Ovary (tissue), 9 donors: Measurements from ENCODE around the gene LSM14B. TPM values are rescaled to one million over a fixed set of nuclear protein-coding genes. Genes with fewer than 3 reads are reported as not detected.

Experiments used
- DNase-seq, 5 donors: peaks; one replicate each; pipeline ENCODE4 v3.0.0-alpha.2; 2019 to 2020
- H3K27ac ChIP-seq, 2 donors: fragments of 200-600 bp; one replicate each; pipeline versions ENCODE4 v1.5.1 to v1.8.0; 2019 to 2022
- H3K27me3 ChIP-seq: fragments of 200-600 bp; one replicate; pipeline ENCODE4 v1.8.0; 2022
- H3K36me3 ChIP-seq: fragments of 200-600 bp; sonication (generic); one replicate; pipeline ENCODE4 v1.5.1; 2019
- H3K4me1 ChIP-seq: one replicate; pipeline ENCODE4 v1.8.1; 2013; ENCODE audit warnings: mild to moderate bottlenecking, moderate library complexity; ENCODE audit not compliant: insufficient read depth
- H3K4me3 ChIP-seq: fragments of 200-600 bp; sonication (generic); one replicate; pipeline ENCODE4 v1.5.1; 2017
- H3K9me3 ChIP-seq, 2 donors: fragments of 200-600 bp in 1 of 2; sonication (generic) in 1 of 2; one replicate each; pipeline versions ENCODE4 v1.5.1 to v1.8.1; 2013 to 2019; ENCODE audit warnings: mild to moderate bottlenecking in 1 of 2, moderate library complexity in 1 of 2
- EP300 ChIP-seq: sonication (generic); formaldehyde crosslinking; IDR thresholded peaks from one replicate; pipeline ENCODE4 v1.6.1; 2017; ENCODE audit warnings: antibody characterized with exemption
- POLR2A ChIP-seq: fragments of 450-650 bp; IDR thresholded peaks from one replicate; pipeline ENCODE4 v1.6.1; 2017; ENCODE audit warnings: antibody characterized with exemption, mild to moderate bottlenecking, moderate library complexity
- WGBS, 3 donors: extraction: QIAGEN DNeasy Blood & Tissue Kit in 1 of 3; methylation state at CpG; one replicate each; pipeline versions ENCODE4 v1.1.5 to v1.1.7; 2013 to 2017; 5-methylcytosine and 5-hydroxymethylcytosine counted together
- intact Hi-C, 4 donors: fragments of 100-400 bp; cut with DNase I; formaldehyde crosslinking; loops; one replicate each; pipeline versions ENCODE4 v1.11.0 to v1.15.1; 2022 to 2023
- polyA plus RNA-seq, 2 donors: library from polyadenylated mRNA; stranded (reverse); fragments of 200-250 nt in 1 of 2; fragments of 350-450 nt in 1 of 2; fragmentation: Illumina TruSeq in 1 of 2; extraction: RNeasy Lipid Tissue Mini Kit (QIAGEN cat#74804) in 1 of 2; gene quantifications; one replicate each; pipeline ENCODE4 v1.2.3, GENCODE V29; 2013 to 2014
- total RNA-seq, 7 donors: library from RNA; depleted of rRNA in 2 of 7; stranded (reverse); fragments of >200 nt in 2 of 7; fragmentation: NEBNext Ultra II Directional in 3 of 7; extraction: Animal tissue kit (Norgen Biotek cat#: 25700) in 3 of 7; gene quantifications; one replicate each; pipeline versions ENCODE4 v1.1.0 to v1.2.4, GENCODE V29; 2016 to 2023
- TF ChIP-seq, protein P1 (sequence below), 3 donors: fragments of 450-650 bp in 2 of 3; fragments of 200-600 bp in 1 of 3; IDR thresholded peaks; one replicate each; pipeline versions ENCODE4 v1.5.1 to v1.8.0; 2016 to 2022; ENCODE audit warnings: antibody characterized with exemption in 3 of 3, mild to moderate bottlenecking in 1 of 3
- donor health status: DM: no; HTN: no; CAD: no; lungs with moderate emphysema.
- donor health status: DM: no; HTN: no; CAD: no.
- donor health status: Bipolar disorder and iron deficiency.
- donor health status: DM: yes; HTN: yes; CAD: no.
- donor health status: DM: no; HTN: no; CAD: no.
- donor health status: DM: yes; HTN: yes; CAD: no.

The LSM14B gene
- total and polyA plus RNA-seq, 9 donors: 21.5 to 62.2 (median 55.5) TPM

DNA sequence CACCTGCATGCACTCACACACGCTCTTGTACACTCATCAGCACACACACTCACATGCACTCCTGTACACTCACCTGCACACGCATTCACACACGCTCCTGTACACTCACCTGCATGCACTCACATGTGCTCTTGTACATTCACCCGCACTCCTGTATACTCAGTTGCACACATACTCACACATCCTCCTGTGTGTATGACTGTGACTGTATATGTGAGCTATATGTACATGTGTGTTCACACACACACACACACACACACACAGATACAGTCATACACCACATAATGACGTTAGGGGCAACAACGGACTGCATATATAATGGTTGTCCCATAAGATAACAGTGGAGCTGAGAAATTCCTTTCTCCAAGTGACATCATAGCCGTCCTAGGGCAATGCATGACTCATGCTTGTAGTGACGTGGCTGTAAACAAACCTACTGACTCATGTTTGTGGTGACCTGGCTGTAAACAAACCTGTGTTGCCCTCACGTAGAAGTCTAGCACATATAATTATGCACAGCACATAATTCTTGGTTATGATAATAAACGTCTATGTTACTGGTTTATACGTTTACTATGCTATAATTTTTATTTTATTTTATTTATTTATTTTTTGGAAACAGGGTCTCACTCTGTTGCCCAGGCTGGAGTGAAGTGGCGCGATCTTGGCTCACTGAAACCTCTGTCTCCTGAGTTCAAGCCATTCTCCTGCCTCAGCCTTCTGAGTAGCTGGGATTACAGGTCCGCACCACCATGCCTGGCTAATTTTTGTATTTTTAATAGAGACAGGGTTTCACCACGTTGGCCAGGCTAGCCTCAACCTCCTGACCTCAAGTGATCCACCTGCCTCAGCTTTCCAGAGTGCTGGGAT lies 33.8 kb upstream of the LSM14B start:
- TF ChIP-seq POLR2A: no peak
- TF ChIP-seq, protein P1, sequence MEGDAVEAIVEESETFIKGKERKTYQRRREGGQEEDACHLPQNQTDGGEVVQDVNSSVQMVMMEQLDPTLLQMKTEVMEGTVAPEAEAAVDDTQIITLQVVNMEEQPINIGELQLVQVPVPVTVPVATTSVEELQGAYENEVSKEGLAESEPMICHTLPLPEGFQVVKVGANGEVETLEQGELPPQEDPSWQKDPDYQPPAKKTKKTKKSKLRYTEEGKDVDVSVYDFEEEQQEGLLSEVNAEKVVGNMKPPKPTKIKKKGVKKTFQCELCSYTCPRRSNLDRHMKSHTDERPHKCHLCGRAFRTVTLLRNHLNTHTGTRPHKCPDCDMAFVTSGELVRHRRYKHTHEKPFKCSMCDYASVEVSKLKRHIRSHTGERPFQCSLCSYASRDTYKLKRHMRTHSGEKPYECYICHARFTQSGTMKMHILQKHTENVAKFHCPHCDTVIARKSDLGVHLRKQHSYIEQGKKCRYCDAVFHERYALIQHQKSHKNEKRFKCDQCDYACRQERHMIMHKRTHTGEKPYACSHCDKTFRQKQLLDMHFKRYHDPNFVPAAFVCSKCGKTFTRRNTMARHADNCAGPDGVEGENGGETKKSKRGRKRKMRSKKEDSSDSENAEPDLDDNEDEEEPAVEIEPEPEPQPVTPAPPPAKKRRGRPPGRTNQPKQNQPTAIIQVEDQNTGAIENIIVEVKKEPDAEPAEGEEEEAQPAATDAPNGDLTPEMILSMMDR (IDR thresholded peaks at IDR 0.05): no peak
- TF ChIP-seq EP300: no peak
- 53 to 57% (median 55%) methylated on average over 15 of the region's 15 CpGs for WGBS, 3 donors
- Histone ChIP-seq H3K4me1 (no peaks in the 10 kb centered on the region), H3K27ac (no peak overlapping the region), H3K9me3 (peaks cover 0 to 3% of the 10 kb centered on the region in 2 donors), H3K4me3 (no peak overlapping the region), H3K27me3 (no peaks in the 10 kb centered on the region), H3K36me3 (no peaks in the 10 kb centered on the region)
- intact Hi-C loops: no loop called here
- no peak for DNase-seq

DNA sequence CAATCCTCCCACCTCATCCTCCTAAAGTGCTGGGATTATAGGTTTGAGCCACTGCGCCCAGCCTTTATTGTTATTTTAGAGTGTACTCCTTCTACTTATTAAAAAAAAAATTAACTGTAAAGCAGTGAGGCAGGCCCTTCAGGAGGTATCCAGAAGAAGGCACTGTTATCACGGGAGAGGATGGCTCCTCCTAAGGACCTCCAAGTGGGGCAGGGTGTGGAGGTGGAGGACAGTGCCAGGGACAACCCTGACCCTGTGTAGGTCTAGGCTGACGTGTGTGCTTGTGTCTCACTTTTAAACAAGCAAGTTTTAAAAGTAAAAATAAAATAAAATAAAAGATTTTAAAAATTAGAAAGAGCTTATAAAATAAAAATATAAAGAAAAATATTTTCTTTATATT lies 32.9 kb upstream of the LSM14B start:
- peaks cover 0 to 3% of the 10 kb centered on the region in 2 donors for H3K9me3 ChIP-seq
- no peaks in the 10 kb centered on the region for H3K4me1 ChIP-seq
- no peaks in the 10 kb centered on the region for H3K27me3 ChIP-seq
- intact Hi-C loops: no loop called here
- no peak for DNase-seq
- TF ChIP-seq, protein P1 (IDR thresholded peaks at IDR 0.05): no peak
- TF ChIP-seq EP300 (no peak), POLR2A (no peak)
- 26 to 31% (median 28%) methylated on average over 3 of the region's 3 CpGs for WGBS, 3 donors
- no peak overlapping the region for H3K27ac ChIP-seq
- H3K4me3 ChIP-seq: no peak overlapping the region
- no peaks in the 10 kb centered on the region for H3K36me3 ChIP-seq

DNA sequence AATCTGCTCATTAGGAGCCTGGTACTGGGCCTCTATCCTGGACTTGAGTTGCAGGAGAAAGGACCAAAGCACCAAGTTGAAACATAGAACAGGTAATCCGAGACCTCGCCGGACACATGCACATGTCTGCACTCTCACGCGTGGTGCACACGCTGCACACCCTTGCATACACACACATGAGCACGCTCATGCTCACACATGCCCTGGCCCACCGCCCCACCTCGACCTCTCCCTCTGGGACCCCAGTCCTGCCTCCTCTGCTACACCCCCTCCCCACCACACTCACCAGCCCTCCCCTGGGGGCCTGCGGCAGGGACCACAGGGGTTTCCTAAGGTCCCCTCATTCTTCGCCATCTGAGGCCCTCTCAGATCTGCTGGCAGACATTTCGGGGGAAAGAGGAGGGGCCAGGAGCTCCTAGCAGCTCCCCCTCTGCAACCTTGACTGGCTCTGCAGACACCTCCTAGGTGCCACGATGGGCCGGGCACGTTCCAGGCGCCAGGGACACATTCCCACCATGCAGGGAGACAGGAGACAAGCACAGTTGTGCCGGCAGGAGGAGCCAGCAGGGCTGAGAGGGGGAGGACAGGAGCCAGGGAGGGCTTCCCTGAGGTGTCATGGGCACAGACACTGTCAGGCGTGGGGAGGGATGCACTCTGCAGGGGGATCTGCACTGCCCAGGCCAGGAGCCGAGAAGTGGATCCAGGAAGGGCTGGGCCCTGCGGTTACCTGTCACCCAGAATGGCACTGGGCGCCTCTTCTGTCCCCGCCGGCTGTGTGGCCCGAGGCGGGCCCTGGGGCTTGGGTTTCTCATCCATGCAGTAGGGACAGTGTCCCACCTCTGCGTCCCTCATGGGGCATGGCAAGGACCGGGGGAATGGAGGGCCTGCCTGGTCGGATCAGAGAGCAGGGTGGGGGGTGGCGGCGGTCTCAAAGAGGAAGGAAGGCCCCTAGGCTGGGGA lies 25.6 kb upstream of the LSM14B start:
- intact Hi-C loops: no loop called here
- Histone ChIP-seq H3K4me3 (no peak overlapping the region), H3K4me1 (no peaks in the 10 kb centered on the region), H3K9me3 (peaks cover 0 to 9% of the 10 kb centered on the region in 2 donors), H3K27me3 (no peaks in the 10 kb centered on the region), H3K36me3 (no peaks in the 10 kb centered on the region), H3K27ac (no peak overlapping the region)
- TF ChIP-seq, protein P1 (IDR thresholded peaks at IDR 0.05): no peak
- TF ChIP-seq POLR2A (no peak), EP300 (no peak)
- DNase-seq: no peak
- 82 to 87% (median 84%) methylated on average over 27 to 30 of the region's 30 CpGs for WGBS, 3 donors

DNA sequence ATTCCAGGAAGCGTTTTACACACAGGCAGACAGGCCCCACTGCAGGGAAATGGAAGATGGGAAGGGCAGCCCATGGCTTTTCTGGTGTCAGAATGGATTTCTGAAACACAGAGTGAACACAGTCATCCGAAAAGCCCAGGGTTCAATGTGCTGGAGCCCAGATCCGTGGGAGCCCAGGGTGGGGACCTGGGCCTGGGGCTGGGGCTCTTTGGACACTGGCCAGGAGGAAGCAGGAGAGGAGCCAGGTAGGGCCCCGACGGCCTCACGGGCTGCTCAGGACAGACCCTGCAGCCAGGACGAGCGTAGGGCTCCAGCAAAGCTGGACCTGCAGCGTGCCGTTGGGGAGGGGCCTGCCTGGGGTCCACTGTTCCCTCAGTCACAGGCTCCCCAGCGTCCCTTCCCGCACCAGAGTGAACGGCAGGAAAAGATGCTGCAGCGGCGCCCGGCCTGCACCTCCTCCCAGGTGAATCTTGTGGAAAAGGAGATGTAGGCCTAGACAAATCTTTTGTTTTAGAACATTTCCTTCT lies 24.3 kb upstream of the LSM14B start:
- no peaks in the 10 kb centered on the region for H3K4me1 ChIP-seq
- no peak for DNase-seq
- TF ChIP-seq EP300: no peak
- TF ChIP-seq POLR2A: no peak
- TF ChIP-seq, protein P1 (IDR thresholded peaks at IDR 0.05): no peak
- H3K27ac ChIP-seq: no peak overlapping the region
- no peaks in the 10 kb centered on the region for H3K36me3 ChIP-seq
- peaks cover 0 to 7% of the 10 kb centered on the region in 2 donors for H3K9me3 ChIP-seq
- WGBS, 3 donors: 69 to 77% (median 74%) methylated on average over 16 of the region's 16 CpGs
- H3K27me3 ChIP-seq: no peaks in the 10 kb centered on the region
- intact Hi-C loops: no loop called here
- H3K4me3 ChIP-seq: no peak overlapping the region
